8988T (cell line): Measurements from ENCODE around the gene IRAK1BP1.
"Not testable (repeated sequence)": the region's sequence is repeated elsewhere in the genome, so short reads cannot be mapped to it uniquely, and the experiment has no call there.

Experiments used
- DNase-seq: peaks from one replicate; pipeline ENCODE4 v3.0.0; 2011

The IRAK1BP1 gene

GRCh38 chr6:78867370-78868040, at the start of gene IRAK1BP1:
IRAK1BP1 (plus strand) TSS chr6:78867551; CDS start chr6:78867577, 26 bp downstream.
- DNase-seq = peak; percentile 56

- DNase-seq = no peak
These were observed 43.3 kb upstream of the IRAK1BP1 start for GRCh38 chr6:78824045-78824444.

- DNase-seq = no peak
These were observed 37.9 kb upstream of the IRAK1BP1 start for GRCh38 chr6:78829407-78829806.

- DNase-seq = no peak
These were observed 36.5 kb upstream of the IRAK1BP1 start for GRCh38 chr6:78830805-78831204.

- DNase-seq = no peak
These were observed 35.9 kb upstream of the IRAK1BP1 start for GRCh38 chr6:78831492-78831891.

GRCh38 chr6:78832091-78832808, 35.1 kb upstream of the IRAK1BP1 start:
- DNase-seq = no peak

GRCh38 chr6:78835817-78836216, 31.5 kb upstream of the IRAK1BP1 start:
- DNase-seq = no peak

GRCh38 chr6:78836598-78836997, 30.8 kb upstream of the IRAK1BP1 start:
- DNase-seq = no peak

GRCh38 chr6:78841111-78841510, 26.2 kb upstream of the IRAK1BP1 start:
- no peak for DNase-seq

- no peak for DNase-seq
These were observed 24.4 kb upstream of the IRAK1BP1 start for GRCh38 chr6:78842953-78843352.

- no peak for DNase-seq
These were observed 22.5 kb upstream of the IRAK1BP1 start for GRCh38 chr6:78844899-78845298.

- no peak for DNase-seq
These were observed 21.8 kb upstream of the IRAK1BP1 start for GRCh38 chr6:78845567-78845966.

- no peak for DNase-seq
These were observed 16.7 kb upstream of the IRAK1BP1 start for GRCh38 chr6:78850621-78851020.

GRCh38 chr6:78851156-78851555, 16.2 kb upstream of the IRAK1BP1 start:
- no peak for DNase-seq

GRCh38 chr6:78854546-78854945, 12.8 kb upstream of the IRAK1BP1 start:
- DNase-seq = no peak

- DNase-seq = not testable (repeated sequence)
These were observed 8.9 kb upstream of the IRAK1BP1 start for GRCh38 chr6:78858339-78858938.

- no peak for DNase-seq
These were observed 5.8 kb upstream of the IRAK1BP1 start for GRCh38 chr6:78861509-78861908.

- DNase-seq = no peak
These were observed 3.8 kb upstream of the IRAK1BP1 start for GRCh38 chr6:78863576-78863975.

- no peak for DNase-seq
These were observed 2.4 kb upstream of the IRAK1BP1 start for GRCh38 chr6:78864957-78865356.

GRCh38 chr6:78867020-78867369, 356 bp upstream of the IRAK1BP1 start:
- no peak for DNase-seq

GRCh38 chr6:78868116-78868515, 765 bp downstream of the IRAK1BP1 start:
- no peak for DNase-seq

- DNase-seq = no peak
These were observed 8.2 kb downstream of the IRAK1BP1 start for GRCh38 chr6:78875505-78875904.

- no peak for DNase-seq
These were observed 16.3 kb downstream of the IRAK1BP1 start for GRCh38 chr6:78883651-78884050.

- not testable (repeated sequence) for DNase-seq
These were observed 22.6 kb downstream of the IRAK1BP1 start for GRCh38 chr6:78889901-78890300.
